NB4 (cell line): Measurements from ENCODE around the gene RAI14.

Experiments used
- CTCF ChIP-seq: IDR thresholded peaks from one replicate; pipeline ENCODE4 v1.5.1; 2012; ENCODE audit warnings: low read depth, low read length
- MAX ChIP-seq: IDR thresholded peaks from 2 replicates; pipeline ENCODE4 v1.6.1; 2011; ENCODE audit warnings: low read depth, low read length
- MYC ChIP-seq: IDR thresholded peaks from 2 replicates; pipeline ENCODE4 v1.6.1; 2011; ENCODE audit warnings: low read depth, low read length
- POLR2A ChIP-seq: IDR thresholded peaks from 2 replicates; pipeline ENCODE4 v1.6.1; 2011; ENCODE audit warnings: mild to moderate bottlenecking; ENCODE audit not compliant: insufficient read length; ENCODE audit errors: extremely low read depth

- TF ChIP-seq POLR2A (no peak), CTCF (no peak), MYC (no peak), MAX (no peak)
These were observed 148.8 kb downstream of the RAI14 start for GRCh38 chr5:34804913-34805312.
